HG03442 (cell line): ENCODE data around the gene TEX47.

Experiments
- ATAC-seq: cut with Tn5 transposase; IDR thresholded peaks from one replicate; pipeline ENCODE4 v1.9.1; 2021; ENCODE audit warnings: mild to moderate bottlenecking, moderate library complexity; ENCODE audit not compliant: unreplicated experiment

The TEX47 gene

DNA sequence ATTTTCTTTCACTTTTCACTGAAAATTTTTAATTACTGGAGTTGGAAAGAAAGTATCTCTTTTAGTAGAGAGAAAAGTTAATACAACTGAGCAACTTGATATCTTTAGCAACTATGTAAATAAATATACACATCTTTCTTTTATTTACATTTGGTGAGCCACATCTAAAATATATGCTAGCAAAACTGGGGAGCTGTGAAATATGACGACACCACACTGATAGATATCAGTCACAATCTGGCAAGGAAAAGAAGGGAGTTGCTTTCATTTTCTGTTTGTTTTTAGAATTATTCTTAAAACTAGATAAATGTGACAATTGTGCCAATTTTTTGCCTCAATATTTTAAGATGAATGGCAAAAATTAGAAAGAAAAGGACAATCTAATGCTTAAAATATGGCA is 38.7 kb downstream of the TEX47 start:
- ATAC-seq = no peak

DNA sequence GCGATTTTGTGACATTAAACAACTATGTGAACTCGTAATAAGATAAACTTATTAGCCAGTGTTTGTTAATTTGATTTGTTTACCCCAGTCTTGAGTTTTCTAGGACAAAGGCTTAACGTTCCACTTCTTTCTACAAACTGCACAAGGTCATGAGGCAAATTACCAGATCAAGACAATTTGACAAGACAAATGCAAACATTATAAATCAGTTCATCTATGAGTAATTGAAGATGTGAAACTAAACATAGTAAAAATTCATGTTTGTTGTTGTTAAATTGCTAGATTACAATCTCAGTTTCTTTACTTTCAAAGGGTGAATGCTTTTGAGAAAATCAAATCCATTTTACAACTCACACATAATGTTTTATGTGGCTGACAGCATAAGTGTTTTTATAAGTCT is 49.4 kb downstream of the TEX47 start:
- no peak for ATAC-seq
